ENCODE data around the gene NHS.

GRCh38 chrX:17778997-17779396 lies 404.0 kb downstream of the NHS start:
- no peak for TF ChIP-seq POLR2A (IDR thresholded peaks at IDR 0.05; ENCODE audit: low read depth, low read length)
- no peak for TF ChIP-seq NFE2L2 (IDR thresholded peaks at IDR 0.05; ENCODE audit: low read depth, low read length)
- no peak for TF ChIP-seq CTCF (conservative IDR thresholded peaks at IDR 0.05; ENCODE audit: low read depth, low read length)
- TF ChIP-seq USF2 (IDR thresholded peaks at IDR 0.05; ENCODE audit: low read depth, low read length), result no peak
- TF ChIP-seq FOS (IDR thresholded peaks at IDR 0.05; ENCODE audit: low read depth, low read length), result no peak
